ENCODE results near the gene ALOX5. TPM values are rescaled to one million over a fixed set of nuclear protein-coding genes. Genes with fewer than 3 reads are reported as not detected.

The ALOX5 gene
- total and polyA plus RNA-seq, 10 of the 15 experiments (the other 5 are each of a cell fraction or from before 2014, with no cell fraction given), result 0.43 to 102 (median 34.2) TPM

DNA sequence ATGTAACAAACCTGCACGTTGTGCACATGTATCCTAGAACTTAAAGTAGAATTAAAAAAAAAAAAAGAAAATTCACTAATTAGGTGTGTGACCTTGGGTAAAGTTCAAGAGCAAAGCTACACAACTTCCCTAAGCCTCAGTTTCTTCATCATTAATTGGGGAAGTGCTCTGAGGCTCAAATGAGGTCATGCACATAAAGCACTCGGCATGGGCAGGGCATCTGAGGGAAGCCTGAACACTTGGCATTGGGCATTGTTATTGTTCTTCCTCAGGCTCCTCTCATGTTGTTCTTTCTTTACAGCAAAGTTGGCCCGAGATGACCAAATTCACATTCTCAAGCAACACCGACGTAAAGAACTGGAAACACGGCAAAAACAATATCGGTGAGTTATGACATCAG is 21.5 kb downstream of the ALOX5 start (continued):
- TF ChIP-seq, protein P1, sequence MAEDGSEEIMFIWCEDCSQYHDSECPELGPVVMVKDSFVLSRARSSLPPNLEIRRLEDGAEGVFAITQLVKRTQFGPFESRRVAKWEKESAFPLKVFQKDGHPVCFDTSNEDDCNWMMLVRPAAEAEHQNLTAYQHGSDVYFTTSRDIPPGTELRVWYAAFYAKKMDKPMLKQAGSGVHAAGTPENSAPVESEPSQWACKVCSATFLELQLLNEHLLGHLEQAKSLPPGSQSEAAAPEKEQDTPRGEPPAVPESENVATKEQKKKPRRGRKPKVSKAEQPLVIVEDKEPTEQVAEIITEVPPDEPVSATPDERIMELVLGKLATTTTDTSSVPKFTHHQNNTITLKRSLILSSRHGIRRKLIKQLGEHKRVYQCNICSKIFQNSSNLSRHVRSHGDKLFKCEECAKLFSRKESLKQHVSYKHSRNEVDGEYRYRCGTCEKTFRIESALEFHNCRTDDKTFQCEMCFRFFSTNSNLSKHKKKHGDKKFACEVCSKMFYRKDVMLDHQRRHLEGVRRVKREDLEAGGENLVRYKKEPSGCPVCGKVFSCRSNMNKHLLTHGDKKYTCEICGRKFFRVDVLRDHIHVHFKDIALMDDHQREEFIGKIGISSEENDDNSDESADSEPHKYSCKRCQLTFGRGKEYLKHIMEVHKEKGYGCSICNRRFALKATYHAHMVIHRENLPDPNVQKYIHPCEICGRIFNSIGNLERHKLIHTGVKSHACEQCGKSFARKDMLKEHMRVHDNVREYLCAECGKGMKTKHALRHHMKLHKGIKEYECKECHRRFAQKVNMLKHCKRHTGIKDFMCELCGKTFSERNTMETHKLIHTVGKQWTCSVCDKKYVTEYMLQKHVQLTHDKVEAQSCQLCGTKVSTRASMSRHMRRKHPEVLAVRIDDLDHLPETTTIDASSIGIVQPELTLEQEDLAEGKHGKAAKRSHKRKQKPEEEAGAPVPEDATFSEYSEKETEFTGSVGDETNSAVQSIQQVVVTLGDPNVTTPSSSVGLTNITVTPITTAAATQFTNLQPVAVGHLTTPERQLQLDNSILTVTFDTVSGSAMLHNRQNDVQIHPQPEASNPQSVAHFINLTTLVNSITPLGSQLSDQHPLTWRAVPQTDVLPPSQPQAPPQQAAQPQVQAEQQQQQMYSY (CRISPR knock-in tag; IDR thresholded peaks at IDR 0.05), result no peak
- no peak for TF ChIP-seq BHLHE40 (IDR thresholded peaks at IDR 0.05; ENCODE audit: borderline replicate concordance in 1 of 2, low read depth in 2 of 2, low read length in 1 of 2)
- TF ChIP-seq YY1 (IDR thresholded peaks at IDR 0.05; ENCODE audit: low read depth, low read length), result no peak
- TF ChIP-seq IKZF1 (conservative IDR thresholded peaks at IDR 0.05), result no peak
- no peak for TF ChIP-seq MTA2 (IDR thresholded peaks at IDR 0.05; ENCODE audit: low read depth)
- no peak for TF ChIP-seq POU2F2 (IDR thresholded peaks at IDR 0.05; ENCODE audit: borderline replicate concordance, low read depth, low read length)
- no peak for TF ChIP-seq MYB (IDR thresholded peaks at IDR 0.05; ENCODE audit: borderline replicate concordance, low read depth, low read length)
- TF ChIP-seq CBX5 (IDR thresholded peaks at IDR 0.05; ENCODE audit: low read depth), result no peak
- no peak for TF ChIP-seq BCL11A (IDR thresholded peaks at IDR 0.05; ENCODE audit: low read depth, low read length)
- TF ChIP-seq ZNF24 (IDR thresholded peaks at IDR 0.05), result no peak
- TF ChIP-seq NFXL1 (IDR thresholded peaks at IDR 0.05; ENCODE audit: borderline replicate concordance), result no peak

DNA sequence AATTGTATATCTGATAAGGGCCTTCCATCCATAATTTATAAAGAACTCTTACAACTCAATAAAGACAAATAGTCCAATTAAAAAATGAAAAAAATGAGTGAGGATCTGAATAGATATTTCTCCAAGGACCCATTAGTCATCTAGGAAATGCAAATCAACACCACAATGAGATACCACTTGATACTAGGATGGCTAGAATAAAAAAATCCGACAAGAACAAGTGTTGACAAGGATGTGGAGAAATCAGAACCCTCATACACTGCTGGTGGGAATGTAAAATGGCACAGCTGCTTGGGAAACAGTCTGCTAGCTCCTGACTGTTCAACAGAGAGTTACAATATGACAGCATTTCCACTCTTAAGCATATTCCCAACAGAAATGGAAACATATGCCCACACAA is 24.6 kb downstream of the ALOX5 start:
- H3K4me1 ChIP-seq (ENCODE audit: control insufficient read depth, insufficient read depth, low read length), result no peaks in the 10 kb centered on the region
- in situ Hi-C loops (cut with MboI), result no loop called here
- no peaks in the 10 kb centered on the region for H3K79me2 ChIP-seq (ENCODE audit: control insufficient read depth, insufficient read depth, low read length)
- H3K9me3 ChIP-seq (replicated peaks; ENCODE audit: control insufficient read depth, insufficient read depth, low read length), result no peaks in the 10 kb centered on the region; the same call in 2 of the 3 replicates
- FAIRE-seq (no peak), ATAC-seq (no peak), DNase-seq (ENCODE audit: low read depth, low spot score) (no peak)
- no peaks in the 10 kb centered on the region for H3K36me3 ChIP-seq (ENCODE audit: control insufficient read depth in 2 of 2, insufficient read depth in 2 of 2, low read length in 1 of 2)
- H3K27me3 ChIP-seq (replicated peaks in 1 of 2; ENCODE audit: control insufficient read depth in 2 of 2, insufficient read depth in 2 of 2, low read length in 1 of 2), result no peaks in the 10 kb centered on the region
- intact Hi-C loops (cut with micrococcal nuclease; ENCODE audit: unreplicated experiment), result no loop called here
- H3K27ac ChIP-seq (ENCODE audit: control insufficient read depth, insufficient read depth), result no peak overlapping the region
- BruUV-seq (replicated peaks), result no TSS peak
- no peak overlapping the region for H3K4me3 ChIP-seq
- 95% methylated on average over 1 of the region's 1 CpG for WGBS (ENCODE audit: insufficient coverage, insufficient replicate concordance, low lambda C conversion rate, missing lambda C conversion rate)
- ChIA-PET RAD21 (ENCODE audit: unreplicated experiment) (no interaction called here), CTCF (no interaction called here), SMC1A (ENCODE audit: uncharacterized antibody, unreplicated experiment) (interaction anchor here (0.5 kb wide), 1 partner anchor 66 kb away, joined by 3 read pairs; no protein-coding TSS in a partner anchor), POLR2A (no interaction called here)
- H3K4me2 ChIP-seq (ENCODE audit: control insufficient read depth, insufficient read depth), result no peak overlapping the region
- H2AFZ ChIP-seq (ENCODE audit: control insufficient read depth, low read depth, low read length), result no peak overlapping the region
- H4K20me1 ChIP-seq (ENCODE audit: control insufficient read depth, insufficient read depth), result no peaks in the 10 kb centered on the region
- H3K9ac ChIP-seq (ENCODE audit: control insufficient read depth, insufficient read depth, low read length), result no peak overlapping the region
- no peak for TF ChIP-seq SREBF2 (IDR thresholded peaks at IDR 0.05; ENCODE audit: low read length)
- TF ChIP-seq, protein P2, sequence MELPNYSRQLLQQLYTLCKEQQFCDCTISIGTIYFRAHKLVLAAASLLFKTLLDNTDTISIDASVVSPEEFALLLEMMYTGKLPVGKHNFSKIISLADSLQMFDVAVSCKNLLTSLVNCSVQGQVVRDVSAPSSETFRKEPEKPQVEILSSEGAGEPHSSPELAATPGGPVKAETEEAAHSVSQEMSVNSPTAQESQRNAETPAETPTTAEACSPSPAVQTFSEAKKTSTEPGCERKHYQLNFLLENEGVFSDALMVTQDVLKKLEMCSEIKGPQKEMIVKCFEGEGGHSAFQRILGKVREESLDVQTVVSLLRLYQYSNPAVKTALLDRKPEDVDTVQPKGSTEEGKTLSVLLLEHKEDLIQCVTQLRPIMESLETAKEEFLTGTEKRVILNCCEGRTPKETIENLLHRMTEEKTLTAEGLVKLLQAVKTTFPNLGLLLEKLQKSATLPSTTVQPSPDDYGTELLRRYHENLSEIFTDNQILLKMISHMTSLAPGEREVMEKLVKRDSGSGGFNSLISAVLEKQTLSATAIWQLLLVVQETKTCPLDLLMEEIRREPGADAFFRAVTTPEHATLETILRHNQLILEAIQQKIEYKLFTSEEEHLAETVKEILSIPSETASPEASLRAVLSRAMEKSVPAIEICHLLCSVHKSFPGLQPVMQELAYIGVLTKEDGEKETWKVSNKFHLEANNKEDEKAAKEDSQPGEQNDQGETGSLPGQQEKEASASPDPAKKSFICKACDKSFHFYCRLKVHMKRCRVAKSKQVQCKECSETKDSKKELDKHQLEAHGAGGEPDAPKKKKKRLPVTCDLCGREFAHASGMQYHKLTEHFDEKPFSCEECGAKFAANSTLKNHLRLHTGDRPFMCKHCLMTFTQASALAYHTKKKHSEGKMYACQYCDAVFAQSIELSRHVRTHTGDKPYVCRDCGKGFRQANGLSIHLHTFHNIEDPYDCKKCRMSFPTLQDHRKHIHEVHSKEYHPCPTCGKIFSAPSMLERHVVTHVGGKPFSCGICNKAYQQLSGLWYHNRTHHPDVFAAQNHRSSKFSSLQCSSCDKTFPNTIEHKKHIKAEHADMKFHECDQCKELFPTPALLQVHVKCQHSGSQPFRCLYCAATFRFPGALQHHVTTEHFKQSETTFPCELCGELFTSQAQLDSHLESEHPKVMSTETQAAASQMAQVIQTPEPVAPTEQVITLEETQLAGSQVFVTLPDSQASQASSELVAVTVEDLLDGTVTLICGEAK (IDR thresholded peaks at IDR 0.05; ENCODE audit: borderline replicate concordance), result no peak
- TF ChIP-seq MXI1 (IDR thresholded peaks at IDR 0.05; ENCODE audit: low read depth, low read length), result no peak
- TF ChIP-seq ESRRA (IDR thresholded peaks at IDR 0.05; ENCODE audit: low read length), result no peak
- TF ChIP-seq NBN (IDR thresholded peaks at IDR 0.05), result no peak
- TF ChIP-seq HDAC2 (IDR thresholded peaks at IDR 0.05), result no peak
- TF ChIP-seq EGR1 (IDR thresholded peaks at IDR 0.05; ENCODE audit: borderline replicate concordance in 1 of 2, low read depth in 2 of 2, low read length in 2 of 2), result no peak
